ENCODE data around the gene OTULIN.

OTULIN gene

DNA sequence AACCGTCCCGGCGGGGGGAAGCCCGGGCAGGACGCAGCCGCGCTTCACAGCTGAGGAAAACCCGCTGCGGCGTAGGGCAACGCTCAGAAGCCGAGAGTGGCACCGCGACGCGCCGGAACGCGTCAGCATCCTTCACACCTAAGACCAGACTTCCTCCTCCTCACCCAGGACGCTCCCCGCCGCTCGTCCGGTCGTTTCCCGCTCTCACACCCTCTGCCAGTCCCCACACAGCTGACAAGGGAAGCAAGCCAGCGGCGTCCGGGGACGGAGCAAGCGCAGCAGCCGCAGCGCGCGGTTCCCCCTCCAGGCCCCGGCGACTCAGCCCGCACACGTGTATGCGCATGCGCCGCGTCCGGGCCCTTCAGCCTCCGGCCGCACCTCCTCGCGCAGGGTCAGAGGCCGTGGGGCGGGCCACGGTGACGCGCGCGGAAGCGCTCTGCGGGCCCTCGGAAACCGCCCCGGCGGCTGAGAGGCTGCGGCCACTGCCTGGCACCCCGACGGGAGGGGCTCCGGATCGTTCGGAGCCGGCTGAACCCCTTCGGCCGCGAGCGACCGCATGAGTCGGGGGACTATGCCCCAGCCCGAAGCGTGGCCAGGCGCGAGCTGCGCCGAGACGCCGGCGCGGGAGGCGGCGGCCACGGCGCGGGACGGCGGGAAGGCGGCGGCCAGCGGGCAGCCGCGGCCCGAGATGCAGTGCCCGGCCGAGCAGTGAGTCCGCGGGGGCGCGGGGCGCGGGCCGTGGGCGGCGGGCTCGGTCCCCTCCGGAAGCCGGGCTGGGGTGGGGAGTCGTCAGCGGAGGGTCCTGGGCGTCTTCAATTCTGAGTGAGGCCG is at the start of gene OTULIN:
Gene OTULIN (plus strand): TSS at position 449 of the 831 bp plus-strand sequence. CDS start 108 bp downstream, at position 557.
- Histone ChIP-seq H3K27me3 (ENCODE audit: control insufficient read depth, insufficient read depth, low read length) (no peaks in the 10 kb centered on the region), H3K4me1 (ENCODE audit: control insufficient read depth, insufficient read depth, low read length) (peaks cover 38% of the 10 kb centered on the region), H3K9me3 (ENCODE audit: control insufficient read depth, low read length) (no peaks in the 10 kb centered on the region), H3K4me3 (ENCODE audit: low read length) (peak within 1 kb of the TSS; percentile 60), H3K36me3 (ENCODE audit: control insufficient read depth, insufficient read depth, low read length) (no peaks in the 10 kb centered on the region), H3K9ac (ENCODE audit: low read length) (peak within 1 kb of the TSS; percentile 69)

DNA sequence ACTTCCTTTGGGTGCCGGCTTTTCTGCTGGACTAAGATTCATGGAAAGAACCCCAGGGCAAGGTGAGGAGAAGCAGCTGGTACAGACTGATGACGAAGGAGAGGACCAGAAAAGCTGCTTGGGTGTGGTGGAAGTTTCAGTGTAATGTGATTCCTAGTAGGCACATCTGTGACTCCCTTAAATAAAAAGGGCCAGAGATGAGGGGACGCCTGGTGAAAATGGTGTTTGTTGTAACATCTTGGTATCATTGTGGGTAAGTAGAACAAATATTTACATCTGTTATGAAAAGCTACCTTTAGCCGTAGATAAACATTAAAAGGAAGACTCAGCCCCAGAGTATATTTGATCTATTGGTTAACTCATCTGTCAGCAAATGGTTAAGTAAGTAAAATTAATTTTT is 49.2 kb upstream of the OTULIN start:
- no peak overlapping the region for H3K4me3 ChIP-seq (ENCODE audit: low read length)

DNA sequence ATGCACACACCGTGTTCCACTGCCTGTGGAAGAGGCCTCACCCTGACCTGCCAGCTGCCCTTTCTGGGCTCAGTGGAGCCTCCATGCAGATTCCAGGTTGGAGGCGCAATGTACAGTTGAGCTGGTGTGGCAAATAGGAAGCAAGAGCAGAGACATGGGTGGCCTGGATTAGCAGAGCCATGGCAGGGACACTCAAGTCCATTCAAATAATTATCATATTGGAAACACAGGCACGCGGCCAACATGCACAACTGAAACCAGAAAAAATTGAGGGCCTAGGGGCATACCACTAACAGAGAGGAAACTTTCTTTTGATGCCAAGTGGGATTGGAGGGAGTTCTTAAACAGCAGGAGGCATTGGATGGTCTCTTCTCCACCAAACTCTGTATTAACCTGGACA is 47.1 kb upstream of the OTULIN start:
- no peak overlapping the region for H3K9ac ChIP-seq (ENCODE audit: low read length)
- no peak overlapping the region for H3K4me3 ChIP-seq (ENCODE audit: low read length)
- no peaks in the 10 kb centered on the region for H3K36me3 ChIP-seq (ENCODE audit: control insufficient read depth, insufficient read depth, low read length)
- H3K9me3 ChIP-seq (ENCODE audit: control insufficient read depth, low read length): no peaks in the 10 kb centered on the region
- H3K4me1 ChIP-seq (ENCODE audit: control insufficient read depth, insufficient read depth, low read length): no peaks in the 10 kb centered on the region
- H3K27me3 ChIP-seq (ENCODE audit: control insufficient read depth, insufficient read depth, low read length): no peaks in the 10 kb centered on the region

More for the DNA sequence above, 49.2 kb upstream of the OTULIN start:
- no peak overlapping the region for H3K9ac ChIP-seq (ENCODE audit: low read length)
- H3K36me3 ChIP-seq (ENCODE audit: control insufficient read depth, insufficient read depth, low read length): no peaks in the 10 kb centered on the region
- H3K9me3 ChIP-seq (ENCODE audit: control insufficient read depth, low read length): no peaks in the 10 kb centered on the region
- H3K27me3 ChIP-seq (ENCODE audit: control insufficient read depth, insufficient read depth, low read length): no peaks in the 10 kb centered on the region
- no peaks in the 10 kb centered on the region for H3K4me1 ChIP-seq (ENCODE audit: control insufficient read depth, insufficient read depth, low read length)

DNA sequence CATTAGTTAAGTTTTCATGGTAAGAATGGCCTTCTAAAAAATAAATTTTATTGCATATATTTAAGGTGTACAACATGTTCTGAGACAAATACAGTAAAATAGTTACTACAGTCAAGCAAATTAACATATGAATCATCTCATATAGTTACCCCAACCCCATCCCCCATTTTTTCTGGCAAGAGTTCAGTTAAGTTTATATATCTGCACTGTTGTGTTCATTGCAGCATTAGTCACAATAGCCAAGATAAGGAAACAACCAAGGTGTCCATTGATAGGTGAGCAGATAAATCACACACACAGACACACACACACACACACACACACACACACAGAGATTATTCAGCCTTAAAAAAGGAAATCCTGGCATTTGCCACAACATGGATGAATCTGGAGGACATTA is 37.2 kb upstream of the OTULIN start:
- Histone ChIP-seq H3K27me3 (ENCODE audit: control insufficient read depth, insufficient read depth, low read length) (no peaks in the 10 kb centered on the region), H3K9ac (ENCODE audit: low read length) (no peak overlapping the region), H3K4me3 (ENCODE audit: low read length) (no peak overlapping the region), H3K4me1 (ENCODE audit: control insufficient read depth, insufficient read depth, low read length) (no peaks in the 10 kb centered on the region), H3K9me3 (ENCODE audit: control insufficient read depth, low read length) (no peaks in the 10 kb centered on the region), H3K36me3 (ENCODE audit: control insufficient read depth, insufficient read depth, low read length) (no peaks in the 10 kb centered on the region)

DNA sequence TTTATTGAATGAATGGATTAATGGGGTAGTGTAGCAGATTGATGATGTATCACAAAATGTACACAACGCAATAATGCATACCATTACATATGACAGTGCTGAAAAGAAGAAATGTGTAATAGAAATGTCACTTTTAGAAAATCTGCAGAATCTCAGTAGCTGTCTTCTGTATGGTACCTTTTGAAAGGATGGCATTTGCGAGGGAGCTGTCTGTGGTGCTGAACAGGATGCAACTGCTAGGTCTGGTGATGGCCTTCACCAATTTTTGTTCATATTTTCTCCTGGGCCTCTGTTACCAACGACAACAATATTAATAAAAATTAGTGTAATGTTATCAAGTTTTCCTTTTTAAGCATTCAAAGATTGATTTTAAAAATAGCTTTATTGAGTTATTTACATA is 36.2 kb upstream of the OTULIN start:
- H3K9me3 ChIP-seq (ENCODE audit: control insufficient read depth, low read length): no peaks in the 10 kb centered on the region
- H3K9ac ChIP-seq (ENCODE audit: low read length): no peak overlapping the region
- no peaks in the 10 kb centered on the region for H3K36me3 ChIP-seq (ENCODE audit: control insufficient read depth, insufficient read depth, low read length)
- no peak overlapping the region for H3K4me3 ChIP-seq (ENCODE audit: low read length)
- no peaks in the 10 kb centered on the region for H3K4me1 ChIP-seq (ENCODE audit: control insufficient read depth, insufficient read depth, low read length)
- no peaks in the 10 kb centered on the region for H3K27me3 ChIP-seq (ENCODE audit: control insufficient read depth, insufficient read depth, low read length)

DNA sequence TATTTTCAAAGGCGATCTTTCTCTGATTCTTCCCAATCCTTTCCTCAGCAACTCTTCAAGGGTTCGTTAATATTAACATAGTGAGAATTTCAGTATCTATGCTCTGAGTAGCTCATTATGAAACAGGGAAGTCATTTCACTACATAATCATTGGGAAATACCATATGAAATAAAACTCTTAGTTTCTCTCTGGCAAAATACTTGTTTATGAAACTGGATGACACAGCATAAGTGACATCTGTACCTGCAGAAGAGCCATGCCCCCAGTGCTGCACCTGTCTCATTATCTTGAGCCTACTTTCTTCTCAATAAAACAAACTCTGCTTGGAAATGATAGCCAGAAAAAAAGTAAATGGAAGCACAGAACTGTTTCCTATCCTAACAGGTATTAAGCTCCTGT is 33.8 kb upstream of the OTULIN start:
- no peaks in the 10 kb centered on the region for H3K36me3 ChIP-seq (ENCODE audit: control insufficient read depth, insufficient read depth, low read length)
- no peaks in the 10 kb centered on the region for H3K4me1 ChIP-seq (ENCODE audit: control insufficient read depth, insufficient read depth, low read length)
- no peak overlapping the region for H3K9ac ChIP-seq (ENCODE audit: low read length)
- no peak overlapping the region for H3K4me3 ChIP-seq (ENCODE audit: low read length)
- H3K27me3 ChIP-seq (ENCODE audit: control insufficient read depth, insufficient read depth, low read length): no peaks in the 10 kb centered on the region
- no peaks in the 10 kb centered on the region for H3K9me3 ChIP-seq (ENCODE audit: control insufficient read depth, low read length)

DNA sequence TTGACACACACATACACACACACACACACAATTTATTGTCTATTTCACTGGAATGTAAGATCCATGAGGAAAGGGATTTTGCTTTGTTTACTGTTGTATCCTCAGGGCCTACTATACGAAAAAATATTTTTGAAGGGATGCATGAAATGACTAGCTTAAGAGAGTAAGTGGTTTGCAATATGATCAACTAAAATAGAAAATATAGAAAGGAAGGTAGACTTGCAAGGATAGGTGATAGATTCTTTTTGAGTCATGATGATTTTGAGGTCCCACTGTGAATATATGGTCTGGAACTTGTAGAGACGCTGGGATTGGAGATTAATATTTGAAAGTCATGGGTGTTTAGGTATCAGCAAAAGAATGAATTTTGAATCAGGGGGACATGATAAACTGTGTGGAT is 28.9 kb upstream of the OTULIN start:
- Histone ChIP-seq H3K4me1 (ENCODE audit: control insufficient read depth, insufficient read depth, low read length) (no peaks in the 10 kb centered on the region), H3K4me3 (ENCODE audit: low read length) (no peak overlapping the region), H3K9me3 (ENCODE audit: control insufficient read depth, low read length) (no peaks in the 10 kb centered on the region), H3K27me3 (ENCODE audit: control insufficient read depth, insufficient read depth, low read length) (no peaks in the 10 kb centered on the region), H3K36me3 (ENCODE audit: control insufficient read depth, insufficient read depth, low read length) (no peaks in the 10 kb centered on the region), H3K9ac (ENCODE audit: low read length) (no peak overlapping the region)

DNA sequence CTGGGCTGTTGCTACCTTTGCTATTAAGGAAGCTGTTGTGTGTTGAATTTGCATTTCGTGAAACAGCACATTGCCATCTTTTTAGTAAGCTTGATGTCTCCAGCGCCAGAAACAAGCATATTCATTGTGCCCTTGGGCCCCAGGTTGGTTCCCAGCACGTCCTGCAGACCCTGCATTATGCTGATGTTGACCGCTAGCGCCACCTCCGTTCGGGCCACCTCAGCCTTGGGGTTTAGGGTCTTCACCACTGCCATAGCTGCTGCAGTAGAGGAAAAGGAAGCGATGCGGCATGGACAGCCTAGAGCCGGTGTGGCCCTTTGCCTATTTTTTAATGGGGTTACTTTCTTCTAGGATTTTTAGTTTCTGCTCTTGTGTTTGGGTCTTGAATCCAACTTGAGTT is 23.8 kb upstream of the OTULIN start:
- Histone ChIP-seq H3K9ac (ENCODE audit: low read length) (no peak overlapping the region), H3K9me3 (ENCODE audit: control insufficient read depth, low read length) (no peaks in the 10 kb centered on the region), H3K4me3 (ENCODE audit: low read length) (no peak overlapping the region), H3K4me1 (ENCODE audit: control insufficient read depth, insufficient read depth, low read length) (no peaks in the 10 kb centered on the region), H3K36me3 (ENCODE audit: control insufficient read depth, insufficient read depth, low read length) (no peaks in the 10 kb centered on the region), H3K27me3 (ENCODE audit: control insufficient read depth, insufficient read depth, low read length) (no peaks in the 10 kb centered on the region)

DNA sequence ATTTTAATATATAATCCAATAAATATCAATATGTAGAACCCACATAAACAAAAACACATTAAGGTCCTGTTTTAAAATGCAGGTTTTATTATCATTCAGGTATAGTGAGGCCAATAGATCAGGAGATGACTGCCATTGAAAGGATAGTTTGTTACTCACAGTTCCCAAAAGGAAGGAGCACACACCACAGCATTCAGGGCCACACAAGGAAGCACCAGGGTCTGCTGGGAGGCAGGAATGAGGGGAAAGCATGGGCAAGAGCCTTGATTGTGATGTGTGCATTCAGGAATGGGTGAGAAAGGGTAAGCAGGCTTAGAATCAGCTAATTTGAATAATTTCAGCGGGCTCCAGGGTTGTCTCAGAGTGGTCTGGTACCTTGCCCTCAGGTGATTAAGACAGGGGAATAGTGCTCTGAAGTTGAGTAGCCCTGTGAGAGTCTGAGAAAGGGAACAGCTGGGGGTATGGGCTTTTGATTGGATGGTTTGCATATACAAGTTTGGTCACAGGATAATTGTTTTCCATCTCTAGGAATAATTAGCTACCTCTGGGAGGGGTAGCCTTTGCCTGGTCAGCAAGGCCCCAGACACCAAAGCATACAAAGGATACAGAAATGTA is 19.8 kb upstream of the OTULIN start:
- no peaks in the 10 kb centered on the region for H3K9me3 ChIP-seq (ENCODE audit: control insufficient read depth, low read length)
- no peaks in the 10 kb centered on the region for H3K4me1 ChIP-seq (ENCODE audit: control insufficient read depth, insufficient read depth, low read length)
- H3K36me3 ChIP-seq (ENCODE audit: control insufficient read depth, insufficient read depth, low read length): no peaks in the 10 kb centered on the region
- H3K27me3 ChIP-seq (ENCODE audit: control insufficient read depth, insufficient read depth, low read length): no peaks in the 10 kb centered on the region
- no peak overlapping the region for H3K4me3 ChIP-seq (ENCODE audit: low read length)
- no peak overlapping the region for H3K9ac ChIP-seq (ENCODE audit: low read length)

DNA sequence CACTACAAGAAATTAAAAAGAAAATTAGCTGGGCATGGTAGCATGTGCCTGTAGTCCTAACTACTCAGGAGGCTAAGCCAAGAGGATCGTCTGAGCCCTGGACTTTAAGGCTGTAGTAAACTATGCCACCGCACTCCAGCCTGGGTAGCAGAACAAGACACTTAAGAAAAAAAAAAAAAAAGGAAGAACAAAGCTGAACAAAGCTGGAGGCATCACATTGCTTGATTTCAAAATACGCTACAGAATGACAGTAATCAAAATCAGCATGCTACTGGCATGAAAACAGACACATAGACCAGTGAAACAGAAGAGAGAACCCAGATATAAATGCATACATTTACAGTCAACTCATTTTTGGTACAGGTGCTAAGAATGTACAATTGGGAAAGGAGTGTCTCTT is 14.5 kb upstream of the OTULIN start:
- Histone ChIP-seq H3K9ac (ENCODE audit: low read length) (no peak overlapping the region), H3K27me3 (ENCODE audit: control insufficient read depth, insufficient read depth, low read length) (no peaks in the 10 kb centered on the region), H3K4me3 (ENCODE audit: low read length) (no peak overlapping the region), H3K9me3 (ENCODE audit: control insufficient read depth, low read length) (no peaks in the 10 kb centered on the region), H3K4me1 (ENCODE audit: control insufficient read depth, insufficient read depth, low read length) (no peaks in the 10 kb centered on the region), H3K36me3 (ENCODE audit: control insufficient read depth, insufficient read depth, low read length) (no peaks in the 10 kb centered on the region)

DNA sequence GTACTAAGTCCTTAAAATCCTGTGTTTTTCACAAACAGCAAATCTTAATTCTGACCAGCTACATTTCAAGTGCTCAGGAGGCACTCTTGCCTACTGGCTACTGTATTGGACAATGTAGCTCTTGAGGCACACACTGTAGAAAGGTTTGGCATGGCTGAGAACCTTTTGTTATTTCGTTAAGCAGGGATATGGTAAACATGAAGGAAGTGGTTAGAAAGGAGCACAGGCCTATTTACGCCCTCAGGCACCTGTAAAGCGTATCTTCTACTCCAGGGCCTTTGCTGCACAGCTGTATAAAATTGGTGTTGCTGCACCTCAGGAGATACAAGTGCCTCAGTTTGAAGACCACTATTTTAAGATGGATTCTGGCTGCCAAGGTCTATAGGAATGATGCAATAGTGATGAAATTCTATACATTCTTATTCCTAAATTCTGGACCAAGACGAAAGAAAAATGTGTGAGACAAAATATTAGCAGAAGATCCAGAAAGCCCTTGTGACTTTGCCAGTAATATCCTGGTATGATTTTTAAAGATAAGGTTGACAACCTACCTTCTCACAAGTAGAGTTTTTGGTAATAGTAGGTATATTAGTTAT is 9.3 kb upstream of the OTULIN start:
- Histone ChIP-seq H3K36me3 (ENCODE audit: control insufficient read depth, insufficient read depth, low read length) (no peaks in the 10 kb centered on the region), H3K4me1 (ENCODE audit: control insufficient read depth, insufficient read depth, low read length) (no peaks in the 10 kb centered on the region), H3K9ac (ENCODE audit: low read length) (no peak overlapping the region), H3K9me3 (ENCODE audit: control insufficient read depth, low read length) (no peaks in the 10 kb centered on the region), H3K27me3 (ENCODE audit: control insufficient read depth, insufficient read depth, low read length) (no peaks in the 10 kb centered on the region), H3K4me3 (ENCODE audit: low read length) (no peak overlapping the region)

DNA sequence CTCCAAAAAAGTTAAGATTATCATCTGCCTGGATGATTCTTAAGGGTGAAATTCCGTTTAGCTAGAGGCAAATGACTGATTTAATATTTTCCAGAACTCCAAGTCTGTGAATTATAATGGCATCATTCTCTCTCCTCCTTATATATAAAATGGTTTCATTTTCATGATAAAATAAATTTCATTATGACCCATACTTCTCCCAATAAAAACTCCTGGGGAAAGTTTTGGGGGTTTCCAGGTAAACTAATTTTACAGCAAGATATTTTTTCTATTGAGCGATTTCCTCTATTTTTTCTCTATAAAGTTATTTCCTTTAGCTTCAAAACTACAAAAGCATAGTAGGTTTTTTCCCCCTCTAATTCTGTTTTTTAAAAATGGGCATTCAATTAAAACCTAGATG is 7.6 kb upstream of the OTULIN start:
- H3K4me1 ChIP-seq (ENCODE audit: control insufficient read depth, insufficient read depth, low read length): no peaks in the 10 kb centered on the region
- H3K4me3 ChIP-seq (ENCODE audit: low read length): no peak overlapping the region
- H3K27me3 ChIP-seq (ENCODE audit: control insufficient read depth, insufficient read depth, low read length): no peaks in the 10 kb centered on the region
- H3K9me3 ChIP-seq (ENCODE audit: control insufficient read depth, low read length): no peaks in the 10 kb centered on the region
- H3K9ac ChIP-seq (ENCODE audit: low read length): no peak overlapping the region
- no peaks in the 10 kb centered on the region for H3K36me3 ChIP-seq (ENCODE audit: control insufficient read depth, insufficient read depth, low read length)
